Activated CD4-positive, CD25-positive, alpha-beta regulatory T cell treated with anti-CD3 and anti-CD28 coated beads, Interleukin-2, amount 50 U/mL, for 16 hours (primary cell): ENCODE results near the gene PRRT2.

Experiments used
- DNase-seq: peaks from one replicate; pipeline ENCODE4 v3.0.0-alpha.2; 2020; ENCODE audit warnings: low read depth, low spot score

The PRRT2 gene

DNA sequence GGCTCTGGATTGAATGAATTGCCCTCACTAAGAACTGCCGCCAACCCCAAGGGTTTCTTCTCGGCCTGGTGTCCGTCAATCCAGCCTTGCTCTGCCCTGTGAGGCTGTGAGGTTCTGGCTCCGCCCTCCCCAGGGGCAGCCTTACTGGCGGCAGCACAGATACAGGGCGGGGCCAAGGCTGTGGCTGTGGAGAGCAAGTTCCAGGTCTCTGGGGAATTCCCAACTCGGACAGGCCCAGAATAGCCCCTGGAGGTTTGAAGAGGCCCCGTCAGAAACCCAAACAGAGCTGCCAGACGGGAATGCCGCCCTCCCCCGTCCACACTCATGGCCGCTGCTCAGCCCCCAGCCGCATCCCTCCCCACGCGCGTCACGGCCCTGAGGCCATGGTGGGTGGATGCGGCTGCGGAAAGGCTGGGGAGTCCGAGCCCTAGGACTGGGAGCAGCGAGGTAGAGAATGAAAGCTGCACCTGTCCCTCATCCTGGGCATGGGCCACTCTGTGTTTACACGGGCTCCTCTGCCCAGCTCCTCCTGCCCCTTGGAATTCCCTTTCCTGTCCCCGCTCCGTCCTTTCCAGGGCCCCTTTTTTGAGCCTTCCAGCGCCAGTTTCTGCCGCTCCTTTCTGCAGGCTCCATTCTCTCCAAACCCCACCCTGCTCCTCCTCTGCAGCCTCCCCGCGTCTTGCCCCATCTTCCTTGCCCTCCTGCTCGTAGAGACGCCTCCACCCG lies 660 bp upstream of the PRRT2 start:
- peak; percentile 39 for DNase-seq

DNA sequence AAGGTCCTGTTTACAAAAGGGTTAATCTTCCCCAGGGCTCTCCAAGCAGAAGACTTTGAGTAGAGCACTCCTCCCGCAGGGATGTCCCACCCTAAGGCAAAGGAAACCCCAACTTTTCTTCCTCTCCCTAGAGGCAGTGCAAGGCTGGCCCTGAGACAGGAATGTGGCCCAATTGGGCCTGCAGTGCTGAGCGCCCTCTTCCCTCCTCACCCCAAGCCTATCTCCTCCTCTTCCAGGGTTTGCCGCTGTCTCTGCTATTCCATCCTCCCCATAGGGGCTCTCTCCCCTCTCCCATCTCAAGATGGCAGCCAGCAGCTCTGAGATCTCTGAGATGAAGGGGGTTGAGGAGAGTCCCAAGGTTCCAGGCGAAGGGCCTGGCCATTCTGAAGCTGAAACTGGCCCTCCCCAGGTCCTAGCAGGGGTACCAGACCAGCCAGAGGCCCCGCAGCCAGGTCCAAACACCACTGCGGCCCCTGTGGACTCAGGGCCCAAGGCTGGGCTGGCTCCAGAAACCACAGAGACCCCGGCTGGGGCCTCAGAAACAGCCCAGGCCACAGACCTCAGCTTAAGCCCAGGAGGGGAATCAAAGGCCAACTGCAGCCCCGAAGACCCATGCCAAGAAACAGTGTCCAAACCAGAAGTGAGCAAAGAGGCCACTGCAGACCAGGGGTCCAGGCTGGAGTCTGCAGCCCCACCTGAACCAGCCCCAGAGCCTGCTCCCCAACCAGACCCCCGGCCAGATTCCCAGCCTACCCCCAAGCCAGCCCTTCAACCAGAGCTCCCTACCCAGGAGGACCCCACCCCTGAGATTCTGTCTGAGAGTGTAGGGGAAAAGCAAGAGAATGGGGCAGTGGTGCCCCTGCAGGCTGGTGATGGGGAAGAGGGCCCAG lies 1.0 kb downstream of the PRRT2 start:
- DNase-seq, result no peak

DNA sequence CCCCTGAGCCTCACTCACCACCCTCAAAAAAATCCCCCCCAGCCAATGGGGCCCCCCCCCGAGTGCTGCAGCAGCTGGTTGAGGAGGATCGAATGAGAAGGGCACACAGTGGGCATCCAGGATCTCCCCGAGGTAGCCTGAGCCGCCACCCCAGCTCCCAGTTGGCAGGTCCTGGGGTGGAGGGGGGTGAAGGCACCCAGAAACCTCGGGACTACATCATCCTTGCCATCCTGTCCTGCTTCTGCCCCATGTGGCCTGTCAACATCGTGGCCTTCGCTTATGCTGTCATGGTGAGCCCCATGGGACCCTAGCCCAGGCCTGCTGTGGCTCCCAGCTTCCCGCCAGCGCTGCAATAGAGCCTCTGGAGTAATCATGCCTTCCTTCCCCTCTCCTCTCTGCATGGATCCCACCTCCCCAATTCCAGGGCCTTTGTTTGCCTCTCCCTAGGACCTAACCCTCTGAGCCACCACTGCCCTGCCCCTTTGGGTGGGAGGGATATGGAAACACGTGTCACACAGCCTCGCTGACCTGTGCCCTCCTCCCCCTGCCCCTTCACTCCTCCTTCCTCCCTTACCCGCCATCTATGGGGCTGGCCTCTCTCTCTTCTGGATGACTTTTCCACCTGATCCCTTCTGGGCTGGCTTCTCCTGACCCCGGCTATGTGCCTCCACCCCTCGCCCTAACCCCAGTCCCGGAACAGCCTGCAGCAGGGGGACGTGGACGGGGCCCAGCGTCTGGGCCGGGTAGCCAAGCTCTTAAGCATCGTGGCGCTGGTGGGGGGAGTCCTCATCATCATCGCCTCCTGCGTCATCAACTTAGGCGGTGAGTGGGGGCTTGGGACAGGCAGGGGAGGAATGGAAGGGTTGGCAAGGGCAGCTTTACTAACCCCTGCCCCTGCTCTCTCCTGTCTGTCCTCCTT lies 1.9 kb downstream of the PRRT2 start:
- no peak for DNase-seq

DNA sequence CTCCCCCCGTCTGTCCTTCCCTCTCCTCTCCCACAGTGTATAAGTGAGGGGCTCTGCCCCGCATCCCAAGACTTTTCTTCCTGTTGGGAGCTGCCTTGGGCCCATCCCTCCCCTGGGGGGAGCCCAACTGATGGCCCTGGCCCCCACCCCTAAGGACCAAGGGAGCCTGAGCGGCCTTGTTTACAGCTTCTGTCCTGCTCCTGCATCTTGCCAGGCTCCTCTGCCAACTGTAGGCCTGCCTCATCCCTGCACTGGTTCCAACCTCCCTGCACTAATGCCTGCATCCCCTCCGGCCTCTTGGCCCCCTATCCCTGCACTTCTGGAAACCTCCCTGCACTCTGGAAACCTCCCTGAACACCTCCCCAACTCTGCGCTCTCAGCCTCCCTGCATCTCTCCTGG lies 2.6 kb downstream of the PRRT2 start:
- no peak for DNase-seq

DNA sequence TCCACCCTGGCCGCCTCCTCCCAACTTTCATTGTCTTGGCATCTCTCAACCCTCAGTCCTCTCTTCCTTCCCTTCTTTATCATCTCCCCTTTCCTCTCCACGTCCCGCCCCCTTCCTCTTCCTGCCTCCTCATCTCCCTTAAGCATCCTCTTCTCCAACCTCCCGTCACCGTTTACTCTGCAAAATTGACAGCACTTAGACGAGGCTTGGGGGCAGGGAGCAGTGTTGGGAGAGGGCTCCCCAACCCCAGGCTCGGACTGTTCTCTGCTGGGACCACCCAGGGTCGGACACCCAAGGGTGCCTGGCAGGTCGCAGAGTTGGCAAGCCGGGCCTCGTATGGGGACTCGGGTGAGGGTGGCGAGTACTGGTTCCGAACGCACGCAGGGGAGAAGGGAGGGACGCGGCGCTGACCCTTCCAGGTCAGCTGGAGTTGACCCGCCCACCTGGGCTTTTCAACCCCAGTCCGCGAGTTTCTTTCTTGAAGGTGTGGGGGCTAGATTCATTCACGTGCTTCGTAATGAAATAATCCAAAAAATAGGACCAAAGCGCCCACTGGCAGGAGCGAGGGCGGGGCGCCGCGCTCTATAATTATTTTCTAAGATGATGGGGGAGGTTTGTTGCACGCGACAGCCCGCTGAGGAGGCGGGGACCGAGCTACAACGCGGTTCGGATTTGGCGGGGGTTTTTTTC lies 3.2 kb downstream of the PRRT2 start:
- DNase-seq, result no peak

DNA sequence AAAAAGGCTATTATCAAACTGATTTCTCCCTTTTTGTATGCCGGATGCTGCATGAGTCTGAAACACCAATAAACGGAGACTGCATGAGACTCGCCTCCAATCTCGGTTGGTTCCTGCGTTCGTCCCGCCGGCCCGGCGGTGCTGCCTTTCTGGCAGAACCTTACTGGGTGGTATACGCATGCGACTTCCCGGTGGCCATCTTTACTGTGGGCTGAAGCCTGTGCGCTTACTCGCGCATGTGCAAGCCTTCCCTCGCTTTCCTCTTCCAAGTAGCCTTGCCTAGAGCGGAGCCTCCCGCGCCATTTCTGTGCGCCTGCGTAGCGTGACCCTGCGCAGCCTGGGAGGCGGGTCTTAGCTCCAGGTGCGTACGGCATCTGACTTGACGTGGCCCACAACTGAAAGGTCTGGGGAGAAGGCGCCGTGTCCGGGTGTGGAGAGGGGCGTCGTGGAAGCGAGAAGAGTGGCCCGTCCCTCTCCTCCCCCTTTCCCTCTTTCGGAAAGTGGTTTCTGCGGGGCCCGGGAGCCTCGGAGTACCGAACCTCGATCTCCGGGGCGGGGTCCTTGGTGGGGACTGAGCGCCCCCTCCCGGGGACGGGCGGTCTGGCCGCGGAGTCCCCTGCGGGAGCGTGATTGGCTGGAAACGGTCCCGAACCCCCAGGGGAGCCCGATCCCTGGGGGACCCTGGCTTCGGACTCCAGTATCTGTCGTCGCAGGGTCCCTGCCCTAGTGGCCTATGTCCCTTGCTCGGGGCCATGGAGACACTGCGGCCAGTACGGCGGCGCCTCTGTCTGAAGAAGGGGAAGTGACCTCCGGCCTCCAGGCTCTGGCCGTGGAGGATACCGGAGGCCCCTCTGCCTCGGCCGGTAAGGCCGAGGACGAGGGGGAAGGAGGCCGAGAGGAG lies 4.0 kb downstream of the PRRT2 start, which contains the start of gene PAGR1:
Gene PAGR1 (plus strand): TSS at position 360 of the 901 bp plus-strand sequence. CDS start 374 bp downstream, at position 734.
- peak; percentile 95 for DNase-seq

DNA sequence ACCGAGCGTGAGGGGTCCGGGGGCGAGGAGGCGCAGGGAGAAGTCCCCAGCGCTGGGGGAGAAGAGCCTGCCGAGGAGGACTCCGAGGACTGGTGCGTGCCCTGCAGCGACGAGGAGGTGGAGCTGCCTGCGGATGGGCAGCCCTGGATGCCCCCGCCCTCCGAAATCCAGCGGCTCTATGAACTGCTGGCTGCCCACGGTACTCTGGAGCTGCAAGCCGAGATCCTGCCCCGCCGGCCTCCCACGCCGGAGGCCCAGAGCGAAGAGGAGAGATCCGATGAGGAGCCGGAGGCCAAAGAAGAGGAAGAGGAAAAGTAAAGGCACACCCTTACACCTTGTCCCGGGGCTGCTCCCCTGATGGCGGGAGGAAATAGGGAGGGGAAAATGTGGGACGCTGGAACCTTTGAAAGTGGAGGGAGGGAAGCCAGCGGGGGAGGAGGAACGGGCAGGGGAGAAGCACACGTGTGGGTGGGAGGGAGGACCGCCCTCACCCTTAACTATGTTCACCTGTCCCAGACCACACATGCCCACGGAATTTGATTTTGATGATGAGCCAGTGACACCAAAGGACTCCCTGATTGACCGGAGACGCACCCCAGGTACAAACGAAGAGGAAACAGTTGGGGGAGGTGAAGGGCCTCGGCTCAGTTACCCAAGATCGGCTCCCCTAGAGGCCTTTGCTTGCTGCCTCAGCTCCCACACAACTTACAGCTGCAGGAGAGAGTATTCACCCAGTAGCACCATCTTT lies 4.9 kb downstream of the PRRT2 start:
- DNase-seq, result peak; percentile 16

DNA sequence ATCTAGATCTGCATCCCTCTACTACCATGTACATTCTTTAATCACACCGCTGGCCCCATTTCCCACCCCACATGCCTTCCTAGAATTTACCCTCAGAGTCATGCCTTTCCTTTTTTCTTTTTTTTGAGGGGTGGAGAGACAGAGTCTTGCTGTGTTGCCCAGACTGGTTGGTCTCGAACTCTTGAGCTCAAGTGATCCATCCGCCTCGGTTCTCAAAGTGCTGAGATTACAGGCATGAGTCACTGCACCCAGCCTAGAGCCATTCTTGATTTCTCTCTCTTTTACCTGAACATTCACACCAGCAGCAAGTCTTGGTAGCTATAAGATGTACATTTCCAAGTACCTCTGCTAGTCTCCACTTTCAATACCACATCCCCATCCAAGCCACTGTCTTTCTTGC lies 6.1 kb downstream of the PRRT2 start:
- DNase-seq, result no peak

DNA sequence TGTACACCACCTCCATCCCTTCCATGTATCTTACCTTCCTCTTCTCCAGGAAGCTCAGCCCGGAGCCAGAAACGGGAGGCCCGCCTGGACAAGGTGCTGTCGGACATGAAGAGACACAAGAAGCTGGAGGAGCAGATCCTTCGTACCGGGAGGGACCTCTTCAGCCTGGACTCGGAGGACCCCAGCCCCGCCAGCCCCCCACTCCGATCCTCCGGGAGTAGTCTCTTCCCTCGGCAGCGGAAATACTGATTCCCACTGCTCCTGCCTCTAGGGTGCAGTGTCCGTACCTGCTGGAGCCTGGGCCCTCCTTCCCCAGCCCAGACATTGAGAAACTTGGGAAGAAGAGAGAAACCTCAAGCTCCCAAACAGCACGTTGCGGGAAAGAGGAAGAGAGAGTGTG lies 7.5 kb downstream of the PRRT2 start:
- DNase-seq, result no peak

DNA sequence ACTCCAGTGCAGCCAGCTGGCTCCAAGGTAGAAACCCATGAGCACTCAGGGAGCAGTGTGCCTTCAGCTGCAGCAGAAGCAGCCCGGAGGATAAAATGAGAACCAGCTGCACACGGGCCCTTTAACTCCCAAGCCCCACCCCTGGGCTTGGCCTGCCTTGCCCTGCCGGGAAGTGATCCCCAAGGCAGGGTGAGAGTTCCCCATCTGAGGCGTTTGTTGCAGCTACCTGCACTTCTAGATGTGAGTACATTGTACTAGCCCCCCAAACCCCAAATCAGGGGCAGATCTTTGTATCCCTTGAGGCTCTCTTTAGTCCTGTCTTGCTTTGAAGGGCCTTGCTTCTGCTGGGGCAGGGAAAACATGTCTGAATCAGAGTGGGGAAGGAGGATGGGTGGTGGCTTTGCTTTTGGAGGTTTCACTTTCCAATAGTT lies 8.3 kb downstream of the PRRT2 start, which contains the start of gene MVP:
Gene MVP (plus strand): TSS at position 192 of the 431 bp plus-strand sequence. CDS start 10,088 bp downstream, outside the sequence.
- DNase-seq, result no peak

DNA sequence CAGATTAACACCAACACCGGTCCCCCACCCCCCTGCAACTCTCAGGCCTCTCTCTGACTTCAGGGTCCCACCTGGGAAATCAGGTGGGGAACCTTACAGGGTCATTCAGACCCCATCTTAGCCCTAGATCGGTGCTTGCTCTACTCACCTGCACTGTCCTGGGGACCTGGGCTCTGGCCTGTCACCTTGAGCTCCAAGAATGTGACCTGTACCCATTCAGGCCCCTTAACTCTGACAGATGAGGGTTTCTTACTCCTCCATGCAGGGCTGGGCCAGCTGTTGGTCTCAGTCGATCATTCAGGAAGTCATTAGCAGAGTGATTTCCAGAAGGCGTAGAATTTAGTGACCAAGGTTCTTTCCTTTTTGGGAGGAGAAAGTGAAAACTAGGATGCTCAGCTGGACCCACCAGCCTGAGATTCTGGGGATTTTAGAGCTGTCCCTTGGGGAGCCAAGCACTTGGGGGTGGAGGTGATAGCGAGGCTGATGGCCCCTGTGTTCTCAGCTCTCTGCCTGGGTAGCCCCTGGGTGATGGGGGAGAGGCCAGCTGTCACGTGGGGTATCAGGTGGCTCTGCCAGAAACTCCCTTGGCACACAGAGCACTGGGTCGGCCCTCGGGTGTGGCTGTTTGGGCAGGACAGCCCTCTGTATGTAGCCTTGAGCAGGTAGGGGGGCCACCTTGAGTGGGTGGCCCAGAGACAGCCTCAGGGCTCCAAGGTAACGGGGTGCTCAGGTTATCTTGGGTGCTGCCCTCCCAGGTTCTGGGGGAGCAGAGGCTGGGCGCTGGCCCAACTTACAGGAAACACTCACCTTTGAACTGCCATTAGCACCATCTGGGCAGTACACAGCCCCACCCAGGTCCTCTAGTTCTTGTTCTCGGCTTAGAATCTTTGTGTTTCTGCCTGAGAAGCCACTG lies 9.0 kb downstream of the PRRT2 start:
- DNase-seq, result no peak

DNA sequence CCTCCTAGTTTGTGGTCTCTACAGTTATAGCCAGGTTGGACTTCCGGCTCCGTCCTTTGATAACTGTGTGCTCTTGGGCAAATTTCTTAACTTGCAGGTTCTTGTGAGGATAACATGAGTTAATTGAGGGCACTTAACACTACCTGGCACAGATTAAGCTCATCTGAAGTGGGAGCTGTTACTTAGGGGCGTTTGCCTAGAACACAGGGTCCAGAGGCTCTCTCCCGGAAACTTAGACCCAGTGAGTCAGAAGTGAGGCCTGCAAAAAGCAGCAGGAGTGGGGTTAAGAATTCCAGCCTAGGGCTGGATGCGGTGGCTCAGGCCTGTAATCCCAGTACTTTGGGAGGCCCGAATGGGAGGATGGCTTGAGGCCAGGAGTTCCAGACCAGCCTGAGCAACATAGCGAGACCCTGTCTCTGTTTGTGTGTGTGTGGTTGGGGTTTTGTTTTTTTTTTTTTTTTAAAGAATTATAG lies 9.7 kb downstream of the PRRT2 start:
- no peak for DNase-seq

DNA sequence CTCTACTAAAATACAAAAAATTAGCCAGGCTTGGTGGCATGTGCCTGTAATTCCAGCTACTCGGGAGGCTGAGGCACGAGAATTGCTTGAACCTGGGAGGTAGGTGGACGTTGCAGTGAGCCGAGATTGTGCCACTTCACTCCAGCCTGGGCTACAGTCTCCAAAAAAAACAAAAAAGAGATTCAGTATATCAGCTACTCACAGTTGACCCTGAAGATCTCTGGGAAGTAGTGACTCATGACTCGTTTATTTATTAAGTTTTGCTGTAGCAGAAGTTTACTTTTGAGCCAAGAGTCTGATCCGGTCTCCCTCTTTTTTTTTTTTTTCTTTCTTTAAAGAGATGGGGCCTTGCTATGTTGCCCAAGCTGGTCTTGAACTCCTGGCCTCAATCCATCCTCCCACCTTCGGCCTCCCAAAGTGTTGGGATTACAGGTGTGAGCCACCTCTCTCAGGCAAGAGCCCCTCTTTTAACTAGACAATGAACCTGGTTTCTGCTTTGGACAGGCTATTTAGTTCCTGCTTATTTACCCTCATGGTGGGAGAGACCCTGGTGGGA lies 12.7 kb downstream of the PRRT2 start:
- DNase-seq, result no peak

DNA sequence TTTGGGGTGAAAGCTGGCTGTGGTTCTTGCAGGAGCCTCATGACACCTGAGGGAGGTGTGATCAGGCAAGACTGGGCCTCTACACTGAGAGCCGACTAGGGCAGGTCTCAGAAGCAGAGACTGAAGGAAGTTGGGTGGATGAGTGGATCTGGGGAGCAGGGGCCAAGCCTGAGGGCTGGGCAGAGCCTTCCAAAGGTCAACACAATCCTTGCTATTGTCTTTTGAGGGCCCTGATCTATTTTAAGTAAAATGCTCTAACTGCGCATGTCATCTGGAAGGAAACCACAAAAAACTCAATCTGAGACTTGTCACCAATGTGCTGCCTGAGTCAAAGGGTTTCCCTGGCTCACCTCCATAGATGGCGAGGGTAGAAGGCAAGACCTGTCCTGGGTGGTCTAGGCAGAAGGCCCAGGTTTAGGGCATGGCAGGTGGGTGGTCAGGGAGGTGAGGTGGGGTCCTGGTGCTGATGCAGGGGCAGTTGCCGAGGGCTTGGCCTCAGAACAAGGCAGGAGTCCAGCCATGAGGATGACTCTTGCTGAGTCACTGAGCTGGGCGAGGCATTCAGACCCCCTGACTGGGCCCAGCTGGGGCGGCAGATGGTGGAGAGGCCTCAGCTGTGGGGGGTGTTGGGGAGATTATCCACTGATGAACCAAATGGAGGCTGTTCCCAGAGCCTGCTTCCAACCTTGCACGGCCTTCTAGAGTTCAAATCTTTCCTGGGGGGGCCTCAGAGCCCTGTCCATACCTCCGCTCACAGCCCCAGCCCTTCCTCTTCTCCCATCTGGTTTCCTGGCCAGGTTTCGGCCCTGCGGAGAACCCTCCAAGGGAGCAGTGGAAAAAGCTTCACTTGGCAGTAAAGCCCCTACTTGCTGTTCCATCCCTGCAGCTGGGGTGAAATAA lies 13.4 kb downstream of the PRRT2 start:
- no peak for DNase-seq

DNA sequence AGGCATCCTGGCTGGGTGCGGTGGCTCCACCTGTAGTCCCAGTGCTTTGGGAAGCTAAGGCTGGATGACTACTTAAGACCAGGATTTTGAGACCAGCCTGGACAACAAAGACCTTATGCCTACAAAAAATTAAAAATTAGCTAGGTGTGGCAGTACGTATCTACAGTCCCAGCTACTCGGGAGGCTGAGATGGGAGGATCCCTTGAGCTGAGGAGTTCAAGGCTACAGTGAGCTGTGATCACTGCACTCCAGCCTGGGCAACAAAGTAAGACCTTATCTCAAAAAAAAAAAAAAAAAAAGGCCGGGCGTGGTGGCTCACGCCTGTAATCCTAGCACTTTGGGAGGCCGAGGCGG lies 14.3 kb downstream of the PRRT2 start:
- DNase-seq, result no peak

DNA sequence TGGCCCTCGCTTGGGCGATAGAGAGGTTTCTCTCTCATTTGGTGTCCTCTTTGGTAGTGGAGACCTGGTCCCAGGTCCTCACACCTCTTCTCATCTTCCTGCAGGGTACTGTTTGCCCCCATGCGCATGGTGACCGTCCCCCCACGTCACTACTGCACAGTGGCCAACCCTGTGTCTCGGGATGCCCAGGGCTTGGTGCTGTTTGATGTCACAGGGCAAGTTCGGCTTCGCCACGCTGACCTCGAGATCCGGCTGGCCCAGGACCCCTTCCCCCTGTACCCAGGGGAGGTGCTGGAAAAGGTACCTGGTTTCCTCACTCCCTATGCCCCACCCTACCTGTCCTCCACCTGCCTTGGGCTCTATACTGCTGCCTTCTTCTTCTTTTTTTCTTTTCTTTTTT lies 18.8 kb downstream of the PRRT2 start:
- DNase-seq, result no peak

DNA sequence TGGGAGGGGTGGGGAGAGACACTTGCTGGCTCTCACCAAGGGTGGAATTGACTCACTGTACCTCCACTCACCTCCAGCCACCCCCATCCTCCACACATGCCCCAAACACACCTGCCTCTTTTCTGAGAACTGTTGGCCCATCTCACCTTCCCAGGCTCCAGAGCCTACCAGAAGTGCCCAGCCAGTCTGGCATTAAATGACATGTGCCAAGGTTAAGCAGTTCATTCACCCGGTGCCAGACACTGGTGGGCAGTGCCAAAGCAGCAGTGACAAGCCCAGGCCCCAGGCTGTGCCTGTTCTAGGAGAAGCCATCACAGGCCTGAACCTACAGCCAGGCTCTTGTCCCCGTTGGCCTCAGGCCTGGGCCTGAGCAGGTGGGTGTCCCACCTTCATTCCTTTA lies 19.5 kb downstream of the PRRT2 start:
- DNase-seq, result no peak
